Measurements from ENCODE around the gene HSD3B1.

HSD3B1 gene

DNA sequence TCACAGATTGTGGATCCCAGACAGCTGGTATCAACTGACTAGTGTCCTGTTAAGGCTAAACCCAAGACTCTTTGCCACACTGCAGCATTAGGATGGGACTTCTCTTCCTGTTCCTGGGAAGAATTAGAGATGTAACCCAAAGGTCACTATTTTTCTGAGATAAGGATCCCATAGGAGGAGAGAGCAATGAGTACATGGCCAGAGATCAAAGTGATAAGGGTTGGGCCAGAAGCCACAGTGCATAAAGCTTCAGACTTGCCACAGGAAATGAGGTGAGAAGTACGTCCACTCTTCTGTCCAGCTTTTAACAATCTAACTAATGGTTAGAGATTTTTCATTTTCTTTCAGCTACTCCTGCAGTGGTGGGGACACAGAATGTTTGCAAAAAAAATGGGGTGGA is at the start of gene HSD3B1:
Gene HSD3B1, plus strand, starts transcription at position 270 of the 400 bp plus-strand sequence. CDS start 267 bp downstream, outside the sequence.
- DNase-seq, result no peak

GRCh38 chr1:119462964-119463363 is 44.0 kb upstream of the HSD3B1 start:
- no peak for DNase-seq

GRCh38 chr1:119463569-119463968 is 43.4 kb upstream of the HSD3B1 start:
- DNase-seq, result no peak

GRCh38 chr1:119466445-119466844 is 40.6 kb upstream of the HSD3B1 start:
- DNase-seq, result no peak

DNA sequence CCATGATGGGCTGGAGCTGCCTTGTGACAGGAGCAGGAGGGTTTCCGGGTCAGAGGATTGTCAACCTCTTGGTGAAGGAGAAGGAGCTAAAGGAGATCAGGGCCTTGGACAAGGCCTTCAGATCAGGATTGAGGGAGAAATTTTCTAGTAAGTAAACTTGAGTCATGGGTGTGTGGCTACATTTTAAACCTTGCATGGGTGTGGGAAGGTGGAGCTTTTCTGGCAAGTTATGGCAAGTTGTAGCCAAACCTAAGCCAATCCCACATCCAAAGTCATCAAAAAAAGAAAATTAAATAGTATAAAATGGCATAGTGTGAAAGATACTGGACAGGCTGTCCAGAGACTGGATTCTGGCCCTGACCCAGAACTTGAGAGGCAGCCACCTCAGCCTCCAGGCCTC is 39.8 kb upstream of the HSD3B1 start:
- DNase-seq, result no peak

GRCh38 chr1:119467857-119468668 is 38.9 kb upstream of the HSD3B1 start:
- DNase-seq, result no peak

DNA sequence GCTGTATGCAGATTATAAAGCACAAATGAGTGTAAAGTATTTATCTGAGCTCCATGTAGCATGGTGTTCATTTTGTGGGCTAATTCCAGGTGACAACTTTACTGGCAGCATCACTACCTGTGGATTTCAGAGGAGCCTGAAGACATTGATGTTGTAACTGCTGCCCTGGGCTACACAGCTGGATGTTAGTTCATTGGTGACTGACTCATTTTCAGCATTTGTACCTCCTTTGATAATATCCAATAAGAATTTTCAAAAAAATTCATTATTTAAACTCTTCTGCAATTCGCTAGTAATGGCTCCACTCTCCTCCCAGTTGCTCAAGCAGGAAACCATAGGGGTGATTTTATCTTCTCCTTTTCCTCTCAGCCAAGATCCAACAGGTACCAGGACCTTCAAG is 37.3 kb upstream of the HSD3B1 start:
- no peak for DNase-seq

DNA sequence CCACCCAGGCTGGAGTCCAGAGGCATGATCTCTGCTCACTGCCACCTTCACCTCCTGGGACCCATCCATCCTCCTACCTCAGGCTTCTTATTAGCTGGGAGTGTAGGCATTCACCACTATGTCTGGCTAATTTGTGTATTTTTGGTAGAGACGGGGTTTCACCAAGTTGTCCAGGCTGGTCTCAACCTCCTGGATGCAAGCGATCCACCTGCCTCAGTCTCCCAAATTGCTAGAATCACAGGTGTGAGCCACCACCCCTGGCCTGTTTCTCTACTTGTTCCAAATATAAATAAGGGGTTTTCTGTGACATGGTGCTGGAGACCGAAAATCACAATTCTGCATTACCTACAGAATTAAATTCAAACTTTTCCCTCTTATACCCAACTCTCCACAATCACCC is 36.6 kb upstream of the HSD3B1 start:
- no peak for DNase-seq

GRCh38 chr1:119470958-119471357 is 36.1 kb upstream of the HSD3B1 start:
- no peak for DNase-seq

- DNase-seq, result no peak
Measured at GRCh38 chr1:119471566-119471965, 35.4 kb upstream of the HSD3B1 start.

DNA sequence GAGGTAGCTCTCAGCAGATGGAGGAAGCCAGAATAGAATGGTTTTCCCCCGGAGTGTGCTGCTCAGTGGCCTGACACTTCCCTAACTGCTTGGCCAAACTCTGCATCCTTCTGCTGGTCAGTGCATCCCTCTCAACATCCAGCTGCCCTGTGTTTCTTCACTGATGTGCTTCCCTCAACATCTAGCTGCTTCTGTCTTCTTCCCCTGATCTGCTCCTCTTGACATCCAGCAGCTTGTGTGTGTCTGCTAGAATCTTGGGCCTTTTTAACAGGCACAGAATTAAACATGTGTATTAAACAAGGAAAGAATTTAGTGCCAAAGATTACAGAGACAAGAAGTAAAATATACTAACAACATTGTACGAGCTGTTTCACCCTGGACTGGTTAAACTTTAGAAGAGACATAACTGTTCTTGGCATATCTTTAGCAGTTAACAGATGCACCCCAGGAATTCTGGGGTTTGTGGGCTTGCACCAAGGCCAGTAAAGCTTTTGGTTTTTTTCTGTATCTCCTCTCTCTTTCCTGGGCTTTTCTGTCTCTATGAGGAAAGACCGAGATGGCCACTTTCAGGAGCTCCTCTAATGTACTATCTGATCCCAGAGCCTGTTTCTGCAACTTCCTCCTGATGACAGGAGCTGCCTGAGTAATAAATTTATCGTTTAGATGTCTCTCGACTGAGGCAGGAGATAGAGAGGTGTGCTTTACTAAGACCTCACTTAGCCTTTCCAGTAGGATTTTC is 34.8 kb upstream of the HSD3B1 start:
- DNase-seq, result no peak

DNA sequence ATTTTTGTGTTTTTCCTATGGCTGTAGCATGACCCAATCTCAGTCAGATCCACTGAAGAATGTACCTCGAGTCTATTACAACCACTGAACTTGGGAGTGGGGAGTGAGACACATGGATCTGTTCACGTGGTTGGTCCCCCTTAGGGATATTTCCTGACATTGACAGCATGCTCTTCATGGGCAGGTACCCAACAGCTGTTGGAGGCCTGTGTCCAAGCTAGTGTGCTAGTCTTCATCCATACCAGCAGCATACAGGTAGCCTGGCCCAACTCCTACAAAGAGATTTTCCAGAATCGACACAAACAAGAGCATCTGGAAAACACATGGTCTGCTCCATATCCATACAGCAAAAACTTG is 34.2 kb upstream of the HSD3B1 start:
- no peak for DNase-seq

DNA sequence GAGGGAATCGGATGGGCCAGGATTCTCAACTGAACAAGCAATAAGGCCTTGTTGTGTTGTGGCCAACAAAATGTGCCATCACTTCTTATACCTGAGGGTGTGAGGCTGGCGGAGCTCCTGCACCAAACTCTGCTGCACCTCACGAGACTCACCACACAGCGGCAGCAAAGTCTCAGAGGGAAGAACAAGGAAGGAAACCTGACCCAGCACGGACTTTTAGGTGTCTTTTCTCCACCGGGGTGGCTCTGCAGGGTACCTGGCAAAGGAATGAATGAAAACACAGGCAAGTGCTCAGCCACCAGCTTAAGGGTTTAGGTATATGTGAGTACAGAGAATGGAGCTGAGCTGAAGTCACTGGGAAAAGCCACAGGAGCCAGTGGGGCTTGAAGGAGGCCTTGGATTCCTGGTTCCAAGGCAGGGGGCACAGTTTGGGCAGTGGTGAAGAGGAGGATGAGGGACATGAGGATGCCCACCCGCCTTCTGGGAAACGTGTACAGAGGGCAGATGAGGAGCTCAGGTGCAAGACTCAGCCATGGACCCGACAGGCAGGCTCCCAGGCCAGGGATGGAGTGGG is 31.1 kb upstream of the HSD3B1 start:
- DNase-seq, result no peak

- DNase-seq, result no peak
Measured at GRCh38 chr1:119477710-119478109, 29.3 kb upstream of the HSD3B1 start.

DNA sequence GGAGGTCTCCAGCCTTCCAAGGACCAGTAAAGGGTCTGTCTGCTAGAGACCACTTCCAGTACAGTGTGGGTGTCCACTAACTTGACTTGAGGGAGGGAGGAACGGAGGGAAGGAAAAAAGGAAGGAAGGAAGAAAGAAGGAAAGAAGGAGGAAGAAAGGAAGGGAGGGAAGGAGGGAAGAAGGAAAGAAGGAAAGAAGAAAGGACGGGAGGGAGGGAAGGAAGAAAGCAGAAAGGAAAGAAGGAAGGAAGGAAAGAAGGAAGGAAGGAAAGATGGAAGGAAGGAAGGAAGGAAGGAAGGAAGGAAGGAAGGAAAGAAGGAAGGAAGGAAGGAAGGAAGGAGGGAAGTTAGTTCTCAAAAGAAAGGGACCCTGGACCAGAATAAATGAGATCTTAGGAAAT is 26.8 kb upstream of the HSD3B1 start:
- no peak for DNase-seq

- no peak for DNase-seq
Measured at GRCh38 chr1:119481951-119482350, 25.1 kb upstream of the HSD3B1 start.

DNA sequence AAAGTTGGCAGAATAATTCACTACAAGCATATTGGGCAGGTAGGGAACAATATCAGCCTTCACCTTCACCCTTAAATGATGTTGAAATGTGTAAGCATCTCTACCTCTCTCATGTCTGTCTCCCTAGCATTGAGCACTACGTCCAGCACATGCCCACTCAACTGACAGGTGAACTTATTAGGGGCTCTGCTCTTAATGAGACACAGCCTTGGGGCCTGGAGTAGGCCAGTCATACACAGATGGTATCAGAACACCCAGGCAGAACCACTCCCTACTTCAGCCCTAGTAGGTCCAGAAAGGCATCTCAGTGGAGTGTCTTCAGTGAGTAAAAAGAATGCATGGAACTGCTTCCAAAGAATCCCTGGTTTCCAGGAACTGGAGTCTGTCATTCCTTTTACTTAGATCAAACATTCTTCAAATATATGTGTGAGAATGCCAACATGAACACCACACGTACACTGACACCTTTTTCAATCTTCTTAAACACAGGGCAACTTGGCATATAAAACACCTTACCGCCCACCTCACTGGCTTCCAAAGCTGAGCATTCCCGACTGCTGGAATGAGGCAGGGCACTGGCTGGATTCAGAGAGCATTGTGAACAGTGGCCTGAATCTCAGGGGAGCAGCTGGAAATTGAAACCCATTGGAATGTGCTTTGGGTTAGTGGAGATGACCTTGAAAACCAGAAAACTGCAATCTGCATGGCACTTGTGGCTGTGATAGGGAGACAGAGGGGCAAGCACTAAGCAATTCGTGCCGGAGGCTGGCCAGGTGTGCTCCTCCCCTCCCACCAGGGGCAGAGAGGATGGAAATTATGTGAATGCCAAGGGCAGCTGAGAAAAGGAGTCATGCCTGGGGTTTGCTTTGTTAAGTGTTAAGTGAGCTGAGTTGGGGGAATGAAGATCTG is 24.2 kb upstream of the HSD3B1 start:
- DNase-seq, result no peak

DNA sequence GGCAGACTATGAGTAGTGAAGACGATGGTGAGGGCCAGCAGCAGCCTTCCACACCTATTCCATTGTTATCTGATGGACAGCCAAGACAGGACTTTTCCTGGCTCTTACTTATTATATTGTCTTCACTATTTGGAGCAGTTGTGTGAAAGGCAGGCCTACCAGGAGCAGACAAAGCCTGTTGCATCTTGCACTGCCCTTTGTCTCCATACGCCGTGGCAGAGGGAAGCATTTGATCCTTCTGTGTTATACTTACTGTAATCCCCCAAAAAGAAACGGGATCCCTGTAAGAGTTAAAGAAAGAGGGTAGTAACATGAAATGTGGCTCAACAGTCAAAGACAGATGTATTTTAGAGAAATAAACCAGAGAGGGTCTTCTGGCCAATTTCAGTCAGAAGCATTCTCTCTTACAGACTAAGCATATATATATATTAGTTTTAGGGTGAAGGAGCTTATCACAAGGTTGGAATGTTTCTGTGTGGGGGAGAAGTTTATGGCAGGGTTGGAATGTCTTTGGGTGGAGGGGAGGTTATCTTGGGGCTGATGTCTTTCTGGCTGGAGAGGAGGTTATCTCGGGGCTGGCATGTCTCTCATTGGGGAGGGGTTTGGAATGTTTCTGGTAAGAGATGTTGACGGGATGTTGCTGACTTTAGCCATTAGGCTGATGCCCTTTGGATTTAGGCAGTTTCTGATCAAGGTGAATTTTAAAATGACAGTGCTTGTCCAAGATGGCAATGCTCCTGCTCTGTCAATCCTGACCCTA is 23.4 kb upstream of the HSD3B1 start:
- no peak for DNase-seq

DNA sequence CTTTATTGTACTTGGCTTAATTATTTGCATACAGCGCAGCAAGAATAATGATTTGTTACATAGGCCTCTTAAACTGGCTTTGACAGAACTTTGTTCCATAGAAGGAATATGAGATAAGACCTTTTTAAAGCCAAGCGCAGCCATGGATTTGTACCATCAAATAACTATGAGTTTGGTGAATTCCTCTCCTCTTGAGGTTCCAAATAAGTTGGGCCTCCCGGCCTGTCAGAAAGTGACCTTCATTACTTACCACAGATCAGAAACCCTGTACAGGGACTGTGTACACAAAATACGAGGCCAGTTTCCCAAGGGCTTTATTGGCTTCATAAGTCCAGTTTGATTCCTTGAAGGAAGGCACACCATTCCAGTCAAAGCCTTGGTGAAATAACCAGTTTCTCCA is 21.8 kb upstream of the HSD3B1 start:
- no peak for DNase-seq

DNA sequence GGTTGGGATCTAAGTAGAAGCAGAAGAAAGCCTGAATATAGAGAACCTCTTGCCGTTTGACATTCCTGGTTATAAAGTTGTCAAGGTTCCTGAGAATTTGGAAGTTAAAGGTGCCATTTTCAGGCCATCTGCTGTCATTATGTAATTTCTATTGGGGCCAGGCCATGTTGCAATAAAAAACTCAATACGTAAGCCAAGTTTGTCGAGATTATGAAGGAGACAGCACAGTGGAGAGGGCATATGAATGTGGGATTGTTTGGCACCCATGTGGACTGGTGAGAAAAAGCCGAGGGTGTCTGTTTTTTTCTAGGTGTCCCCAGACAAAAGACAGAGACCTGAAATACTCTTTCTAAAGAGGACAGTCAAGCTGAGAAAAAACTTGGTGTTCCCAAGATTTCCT is 18.8 kb upstream of the HSD3B1 start:
- DNase-seq, result no peak

- no peak for DNase-seq
Measured at GRCh38 chr1:119489201-119489600, 17.8 kb upstream of the HSD3B1 start.

- no peak for DNase-seq
Measured at GRCh38 chr1:119490925-119491324, 16.1 kb upstream of the HSD3B1 start.
